ENCODE measurements around the gene ASF1A. TPM values are rescaled to one million over a fixed set of nuclear protein-coding genes. Genes with fewer than 3 reads are reported as not detected.

ASF1A gene
- total and polyA plus RNA-seq, 2 of the 13 experiments (the other 11 are each of a cell fraction or from before 2014, with no cell fraction given) = 14.5 to 49.9 TPM

DNA sequence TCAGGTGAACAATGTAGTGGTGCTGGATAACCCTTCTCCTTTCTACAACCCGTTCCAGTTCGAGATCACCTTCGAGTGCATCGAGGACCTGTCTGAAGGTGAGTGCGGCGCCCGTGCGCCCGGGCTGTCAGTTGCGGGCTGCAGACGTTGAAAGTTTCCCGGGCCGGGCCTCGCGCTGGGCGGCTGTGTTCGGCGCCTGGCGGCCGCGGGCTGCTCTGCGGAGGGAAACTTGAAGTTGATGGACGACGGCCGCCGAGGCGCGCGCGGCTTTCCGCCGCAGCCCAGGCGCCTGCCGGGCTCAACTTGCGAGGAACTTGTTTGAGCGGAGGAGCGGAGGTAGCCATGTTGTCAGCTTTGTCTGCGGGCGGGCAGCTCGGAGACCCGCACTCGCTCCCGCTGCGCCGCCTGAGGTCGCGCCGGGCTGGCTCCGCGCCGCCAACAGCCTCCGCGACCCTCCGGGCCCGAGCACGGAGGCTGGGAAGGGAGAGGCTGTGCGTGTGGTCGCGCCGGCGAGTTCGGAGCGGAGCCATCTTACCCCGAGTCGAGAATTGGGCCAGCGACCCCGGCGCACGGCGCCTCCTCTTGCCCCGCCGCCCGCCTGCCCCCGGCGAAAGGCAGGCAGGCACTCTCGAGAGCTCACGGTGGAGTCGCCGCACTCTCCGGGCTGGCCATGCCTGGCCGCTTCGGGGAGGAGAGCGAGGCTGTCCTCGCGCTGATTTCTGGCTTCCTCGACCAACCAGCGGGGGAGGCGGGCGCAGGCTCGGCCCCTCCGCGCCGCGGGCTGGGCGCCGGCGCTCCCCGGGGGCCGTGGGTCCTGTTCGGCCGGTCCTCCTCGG lies 691 bp downstream of the ASF1A start (continued):
- TF ChIP-seq, protein P1, sequence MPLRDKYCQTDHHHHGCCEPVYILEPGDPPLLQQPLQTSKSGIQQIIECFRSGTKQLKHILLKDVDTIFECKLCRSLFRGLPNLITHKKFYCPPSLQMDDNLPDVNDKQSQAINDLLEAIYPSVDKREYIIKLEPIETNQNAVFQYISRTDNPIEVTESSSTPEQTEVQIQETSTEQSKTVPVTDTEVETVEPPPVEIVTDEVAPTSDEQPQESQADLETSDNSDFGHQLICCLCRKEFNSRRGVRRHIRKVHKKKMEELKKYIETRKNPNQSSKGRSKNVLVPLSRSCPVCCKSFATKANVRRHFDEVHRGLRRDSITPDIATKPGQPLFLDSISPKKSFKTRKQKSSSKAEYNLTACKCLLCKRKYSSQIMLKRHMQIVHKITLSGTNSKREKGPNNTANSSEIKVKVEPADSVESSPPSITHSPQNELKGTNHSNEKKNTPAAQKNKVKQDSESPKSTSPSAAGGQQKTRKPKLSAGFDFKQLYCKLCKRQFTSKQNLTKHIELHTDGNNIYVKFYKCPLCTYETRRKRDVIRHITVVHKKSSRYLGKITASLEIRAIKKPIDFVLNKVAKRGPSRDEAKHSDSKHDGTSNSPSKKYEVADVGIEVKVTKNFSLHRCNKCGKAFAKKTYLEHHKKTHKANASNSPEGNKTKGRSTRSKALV (CRISPR knock-in tag; IDR thresholded peaks at IDR 0.05) = peak; percentile 90
- TF ChIP-seq ZNF883 (CRISPR knock-in tag; IDR thresholded peaks at IDR 0.05; ENCODE audit: not compliant biosample characterization) = peak; percentile 67
- TF ChIP-seq RFX5 (IDR thresholded peaks at IDR 0.05; ENCODE audit: low read depth, low read length) = peak; percentile 20; the same call in 1 of the 2 replicates
- peak; percentile 96 for TF ChIP-seq AGO2 (optimal IDR thresholded peaks at IDR 0.05; ENCODE audit: low read depth, low read length)
- TF ChIP-seq, protein P2, sequence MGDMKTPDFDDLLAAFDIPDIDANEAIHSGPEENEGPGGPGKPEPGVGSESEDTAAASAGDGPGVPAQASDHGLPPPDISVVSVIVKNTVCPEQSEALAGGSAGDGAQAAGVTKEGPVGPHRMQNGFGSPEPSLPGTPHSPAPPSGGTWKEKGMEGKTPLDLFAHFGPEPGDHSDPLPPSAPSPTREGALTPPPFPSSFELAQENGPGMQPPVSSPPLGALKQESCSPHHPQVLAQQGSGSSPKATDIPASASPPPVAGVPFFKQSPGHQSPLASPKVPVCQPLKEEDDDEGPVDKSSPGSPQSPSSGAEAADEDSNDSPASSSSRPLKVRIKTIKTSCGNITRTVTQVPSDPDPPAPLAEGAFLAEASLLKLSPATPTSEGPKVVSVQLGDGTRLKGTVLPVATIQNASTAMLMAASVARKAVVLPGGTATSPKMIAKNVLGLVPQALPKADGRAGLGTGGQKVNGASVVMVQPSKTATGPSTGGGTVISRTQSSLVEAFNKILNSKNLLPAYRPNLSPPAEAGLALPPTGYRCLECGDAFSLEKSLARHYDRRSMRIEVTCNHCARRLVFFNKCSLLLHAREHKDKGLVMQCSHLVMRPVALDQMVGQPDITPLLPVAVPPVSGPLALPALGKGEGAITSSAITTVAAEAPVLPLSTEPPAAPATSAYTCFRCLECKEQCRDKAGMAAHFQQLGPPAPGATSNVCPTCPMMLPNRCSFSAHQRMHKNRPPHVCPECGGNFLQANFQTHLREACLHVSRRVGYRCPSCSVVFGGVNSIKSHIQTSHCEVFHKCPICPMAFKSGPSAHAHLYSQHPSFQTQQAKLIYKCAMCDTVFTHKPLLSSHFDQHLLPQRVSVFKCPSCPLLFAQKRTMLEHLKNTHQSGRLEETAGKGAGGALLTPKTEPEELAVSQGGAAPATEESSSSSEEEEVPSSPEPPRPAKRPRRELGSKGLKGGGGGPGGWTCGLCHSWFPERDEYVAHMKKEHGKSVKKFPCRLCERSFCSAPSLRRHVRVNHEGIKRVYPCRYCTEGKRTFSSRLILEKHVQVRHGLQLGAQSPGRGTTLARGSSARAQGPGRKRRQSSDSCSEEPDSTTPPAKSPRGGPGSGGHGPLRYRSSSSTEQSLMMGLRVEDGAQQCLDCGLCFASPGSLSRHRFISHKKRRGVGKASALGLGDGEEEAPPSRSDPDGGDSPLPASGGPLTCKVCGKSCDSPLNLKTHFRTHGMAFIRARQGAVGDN (CRISPR knock-in tag; IDR thresholded peaks at IDR 0.05) = peak; percentile 87
- peak; percentile 80; the same call in 1 of the 2 replicates for TF ChIP-seq ZNF30 (CRISPR knock-in tag; IDR thresholded peaks at IDR 0.05)
- TF ChIP-seq RBM22 (optimal IDR thresholded peaks at IDR 0.05; ENCODE audit: low read length) = peak; percentile 33
- peak; percentile 89 for TF ChIP-seq RBFOX2 (IDR thresholded peaks at IDR 0.05; ENCODE audit: low read depth, low read length)
- TF ChIP-seq HOXA3 (CRISPR knock-in tag; IDR thresholded peaks at IDR 0.05) = peak; percentile 56
- TF ChIP-seq ZNF570 (CRISPR knock-in tag; IDR thresholded peaks at IDR 0.05; ENCODE audit: borderline replicate concordance) = peak; percentile 47; the same call in 1 of the 2 replicates
- peak; percentile 96 for TF ChIP-seq UBTF (CRISPR knock-in tag; IDR thresholded peaks at IDR 0.05)
- TF ChIP-seq USF2 (IDR thresholded peaks at IDR 0.05; ENCODE audit: low read depth, low read length) = no peak
- TF ChIP-seq USF2 (CRISPR knock-in tag; IDR thresholded peaks at IDR 0.05; ENCODE audit: borderline replicate concordance) = no peak
- no peak for TF ChIP-seq ZNF230 (CRISPR knock-in tag; IDR thresholded peaks at IDR 0.05)
- TF ChIP-seq SAFB2 (CRISPR knock-in tag; IDR thresholded peaks at IDR 0.05; ENCODE audit: borderline replicate concordance, low read depth) = 0 out of 2 replicates have a peak, but pooled peaks have one; percentile 76
- peak; percentile 22 for TF ChIP-seq YEATS4 (CRISPR knock-in tag; IDR thresholded peaks at IDR 0.05; ENCODE audit: borderline replicate concordance)
- TF ChIP-seq ZNF781 (CRISPR knock-in tag; IDR thresholded peaks at IDR 0.05; ENCODE audit: borderline replicate concordance, not compliant biosample characterization) = no peak
